Activated CD8-positive, alpha-beta memory T cell treated with anti-CD3 and anti-CD28 coated beads, Interleukin-2, amount 10 ng/mL, durations not matched to agents 7 days and 5 days (primary cell): ENCODE measurements around the gene CBLN3. TPM values are rescaled to one million over a fixed set of nuclear protein-coding genes. Genes with fewer than 3 reads are reported as not detected.

Experiments used
- ATAC-seq: fragments of 150-1000 bp; cut with Tn5 transposase; one replicate; pipeline ENCODE4 v1.10.0; 2021; ENCODE audit warnings: moderate library complexity
- CTCF ChIA-PET: fragments of 350-600 bp; sonication (Branson Sonifier 250); formaldehyde crosslinking; loops from one replicate; lab custom pipeline; 2021; ENCODE audit warnings: antibody characterized with exemption; lab: Charles Lee
- DNase-seq: peaks from one replicate; pipeline ENCODE4 v3.0.0-alpha.2; 2020
- H3K27ac Mint-ChIP-seq: one replicate; pipeline ENCODE4 v1.8.0; 2021; ENCODE audit warnings: mild to moderate bottlenecking, mixed read lengths
- H3K27me3 Mint-ChIP-seq: one replicate; pipeline ENCODE4 v1.8.0; 2021; ENCODE audit warnings: mixed read lengths
- H3K36me3 Mint-ChIP-seq: one replicate; pipeline ENCODE4 v1.8.0; 2021; ENCODE audit warnings: mild to moderate bottlenecking, mixed read lengths
- H3K4me1 Mint-ChIP-seq: one replicate; pipeline ENCODE4 v1.8.0; 2021; ENCODE audit warnings: mixed read lengths
- H3K4me3 Mint-ChIP-seq: one replicate; pipeline ENCODE4 v1.8.0; 2021; ENCODE audit warnings: mild to moderate bottlenecking, moderate library complexity, mixed read lengths
- H3K9me3 Mint-ChIP-seq: one replicate; pipeline ENCODE4 v1.8.0; 2022; ENCODE audit warnings: low read depth, mixed read lengths
- total RNA-seq, 2 experiments: library from RNA; stranded (reverse); gene quantifications; one replicate each; pipeline ENCODE4 v1.2.3, GENCODE V29; 2021

The CBLN3 gene
- total RNA-seq, 2 experiments from 2014 or later: 5.0 to 7.1 TPM

DNA sequence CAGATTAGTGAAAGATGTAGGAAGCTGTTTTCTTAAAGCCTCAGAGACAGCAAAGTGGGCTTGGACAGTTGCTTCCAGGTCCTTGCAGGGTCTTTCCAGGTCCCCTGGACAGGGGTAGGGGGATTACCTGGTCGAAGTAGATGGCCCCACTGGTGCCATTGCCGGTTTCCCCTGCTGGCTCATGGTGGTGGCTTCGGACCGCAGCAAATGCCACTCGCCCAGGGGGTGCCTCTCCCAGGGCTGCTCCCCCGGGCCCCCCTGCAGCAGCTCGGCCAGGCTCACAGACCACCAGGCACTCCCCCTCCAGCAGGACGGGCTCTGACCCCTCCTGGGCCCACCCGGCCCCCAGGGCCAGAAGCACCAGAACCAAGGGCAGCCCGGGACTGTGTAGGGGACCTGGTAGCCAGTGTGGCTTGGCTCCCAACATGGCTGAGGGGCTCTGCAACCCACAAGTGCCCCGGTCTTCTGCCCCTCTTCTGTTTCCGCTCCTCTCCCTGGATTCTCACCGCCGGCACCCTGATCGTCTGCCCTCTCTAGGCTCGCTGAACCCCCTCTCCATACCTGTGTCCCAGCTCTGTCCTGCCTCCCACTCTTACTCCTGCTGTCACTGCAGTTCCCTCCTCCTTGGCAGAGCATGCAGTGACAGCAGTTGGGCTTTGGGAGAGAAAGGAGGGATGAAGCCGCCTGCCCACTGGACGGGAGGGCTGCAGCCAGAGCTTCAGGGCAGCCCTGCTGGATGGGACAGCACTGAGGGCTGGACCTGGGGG is 657 bp downstream of the CBLN3 start:
- no peak for DNase-seq
- peaks cover 21% of the 10 kb centered on the region for H3K36me3 Mint-ChIP-seq
- H3K4me1 Mint-ChIP-seq: peaks cover 58% of the 10 kb centered on the region
- no peak for ATAC-seq
- H3K9me3 Mint-ChIP-seq: no peaks in the 10 kb centered on the region
- H3K27ac Mint-ChIP-seq: peak overlapping the region; percentile 97
- peak overlapping the region; percentile 77 for H3K4me3 Mint-ChIP-seq
- CTCF ChIA-PET: interaction anchor here (0.9 to 16.8 kb wide), 3 partner anchors 8 to 119 kb away, joined by 3 to 854 read pairs (median 78); partner anchors contain the start of genes ADCY4, CIDEB, LTB4R and LTB4R2
- no peaks in the 10 kb centered on the region for H3K27me3 Mint-ChIP-seq

DNA sequence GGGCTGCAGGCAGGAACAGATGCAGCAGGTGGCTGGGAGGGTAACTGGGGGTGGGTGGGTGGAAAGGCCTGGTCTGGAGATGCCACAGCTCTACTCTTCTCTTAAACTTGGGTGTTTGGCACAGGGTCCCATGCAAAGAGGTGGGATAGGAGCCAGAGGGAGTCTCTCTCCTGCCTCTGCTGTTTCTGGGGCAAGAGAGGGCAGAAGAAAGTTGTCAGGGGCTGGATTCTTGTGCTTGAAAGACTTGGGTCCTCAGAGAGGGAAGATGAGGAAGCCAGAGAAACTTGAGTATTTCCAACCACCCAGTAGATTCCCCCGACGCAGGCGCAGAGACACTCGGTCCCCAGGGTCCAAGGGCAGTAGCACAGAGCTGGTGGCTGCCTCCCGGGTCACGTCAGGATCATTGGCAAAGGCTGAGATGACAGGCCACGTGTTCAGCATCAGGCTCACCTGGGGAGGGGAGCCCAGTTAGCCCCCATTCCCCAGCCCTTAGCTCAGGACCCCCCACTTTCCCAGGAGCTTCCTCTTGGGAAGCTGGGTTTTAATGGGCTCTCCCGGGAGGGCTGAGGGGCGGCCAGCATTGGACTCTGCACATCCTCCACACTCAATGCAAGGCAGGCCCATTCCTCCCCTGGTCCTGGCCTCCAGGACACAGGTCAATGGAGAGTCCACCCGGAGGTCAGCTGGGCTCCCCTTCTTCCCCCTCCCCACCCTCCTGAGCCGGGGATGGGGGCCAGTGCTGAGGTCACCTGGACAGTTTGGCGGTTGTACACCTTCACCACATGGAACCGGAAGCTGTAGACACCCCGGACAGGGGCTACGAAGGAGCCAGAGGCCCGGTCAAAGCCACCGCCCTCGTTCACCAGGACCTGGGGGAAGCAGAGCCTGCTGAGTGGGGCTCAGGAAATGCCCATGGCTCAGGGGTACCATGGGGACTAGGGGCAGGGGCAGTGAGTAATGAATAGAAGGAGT is 1.6 kb downstream of the CBLN3 start:
- CTCF ChIA-PET: interaction anchor here (0.9 to 16.8 kb wide), 2 partner anchors 9 to 98 kb away, joined by 3 to 854 read pairs; partner anchors contain the start of genes ADCY4 and RIPK3
- Mint-ChIP-seq H3K36me3 (peaks cover 13% of the 10 kb centered on the region), H3K27ac (peak overlapping the region; percentile 56), H3K9me3 (no peaks in the 10 kb centered on the region), H3K27me3 (no peaks in the 10 kb centered on the region), H3K4me3 (no peak overlapping the region), H3K4me1 (peaks cover 49% of the 10 kb centered on the region)
- ATAC-seq: no peak
- no peak for DNase-seq

DNA sequence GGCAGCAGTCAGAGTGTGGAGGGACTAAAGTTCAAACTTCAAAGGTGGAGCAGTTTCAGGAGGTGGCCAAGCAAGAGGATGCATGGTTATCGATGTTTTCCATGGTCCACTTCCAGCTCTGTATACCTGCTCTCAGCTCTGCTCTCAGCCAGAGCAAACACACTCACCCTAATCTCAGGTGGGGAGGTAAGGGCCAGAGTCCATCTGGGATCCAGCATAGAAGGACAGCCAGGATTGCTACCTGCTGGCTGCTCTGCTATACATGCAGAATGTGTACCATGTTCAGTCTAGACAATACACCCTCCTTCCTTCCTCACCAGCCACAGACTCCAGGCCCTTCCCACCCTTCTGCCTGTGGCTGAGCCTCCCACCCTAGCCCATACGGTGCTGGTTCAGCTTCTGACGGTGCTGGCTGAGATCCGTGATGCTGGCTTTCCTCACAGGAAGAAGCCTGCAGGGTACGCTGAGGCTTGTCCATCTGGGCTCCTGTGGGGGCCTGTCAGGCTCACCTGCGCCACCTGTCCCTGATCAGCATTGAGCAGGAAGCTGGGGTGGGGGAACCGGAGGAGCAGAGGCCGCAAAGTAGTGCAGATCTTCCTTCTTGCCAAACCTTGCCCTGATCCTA is 2.4 kb downstream of the CBLN3 start:
- Mint-ChIP-seq H3K9me3 (no peaks in the 10 kb centered on the region), H3K4me3 (no peak overlapping the region), H3K36me3 (peaks cover 10% of the 10 kb centered on the region), H3K4me1 (peaks cover 46% of the 10 kb centered on the region), H3K27ac (peak overlapping the region; percentile 12), H3K27me3 (no peaks in the 10 kb centered on the region)
- ATAC-seq (no peak), DNase-seq (no peak)
- CTCF ChIA-PET: interaction anchor here (16.8 kb wide), 1 partner anchor 97 kb away, joined by 854 read pairs; the partner anchor contains the start of genes ADCY4 and RIPK3

DNA sequence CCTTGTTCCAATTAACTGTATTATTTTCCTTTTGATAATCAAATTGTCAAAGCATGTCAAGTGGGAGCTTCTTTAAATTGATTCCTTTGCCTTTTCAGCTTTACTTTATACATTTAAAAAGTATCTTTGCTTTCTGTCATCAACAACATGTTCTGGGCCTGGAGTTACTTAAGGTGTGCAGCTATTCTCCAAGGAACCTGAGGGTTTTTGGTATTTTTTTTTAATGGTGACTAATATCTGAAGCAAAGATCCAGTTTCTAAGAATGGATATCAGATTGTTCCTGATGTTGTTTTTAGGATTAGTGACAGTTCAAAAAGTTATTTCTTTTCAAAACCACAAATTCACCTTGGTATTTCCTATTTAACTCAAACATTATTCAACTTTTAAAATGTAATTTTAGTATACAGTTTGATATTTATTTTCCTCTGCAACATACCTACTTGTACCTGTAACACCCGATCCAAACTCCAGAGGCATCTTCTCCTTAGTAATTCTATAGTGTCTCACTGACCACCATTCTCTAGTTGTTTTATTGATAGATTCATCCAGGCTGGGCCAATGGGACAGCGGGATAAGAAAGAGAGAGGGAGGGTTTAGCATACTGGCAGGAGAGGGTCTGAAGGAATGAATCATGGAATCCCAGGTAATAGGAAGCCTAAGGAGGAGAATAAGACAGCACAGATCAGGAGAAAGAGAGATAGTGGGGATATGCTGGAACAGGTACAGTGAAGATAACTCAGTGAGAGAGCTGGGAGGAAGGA is 3.1 kb downstream of the CBLN3 start:
- ATAC-seq (no peak), DNase-seq (peak; percentile 12)
- Mint-ChIP-seq H3K4me1 (peaks cover 40% of the 10 kb centered on the region), H3K27me3 (no peaks in the 10 kb centered on the region), H3K36me3 (peaks cover 4% of the 10 kb centered on the region), H3K27ac (peak overlapping the region; percentile 82), H3K9me3 (no peaks in the 10 kb centered on the region), H3K4me3 (no peak overlapping the region)
- CTCF ChIA-PET: interaction anchor here (1.4 to 16.8 kb wide), 3 partner anchors 13 to 118 kb away, joined by 5 to 854 read pairs (median 6); partner anchors contain the start of genes ADCY4, CIDEB and RIPK3

DNA sequence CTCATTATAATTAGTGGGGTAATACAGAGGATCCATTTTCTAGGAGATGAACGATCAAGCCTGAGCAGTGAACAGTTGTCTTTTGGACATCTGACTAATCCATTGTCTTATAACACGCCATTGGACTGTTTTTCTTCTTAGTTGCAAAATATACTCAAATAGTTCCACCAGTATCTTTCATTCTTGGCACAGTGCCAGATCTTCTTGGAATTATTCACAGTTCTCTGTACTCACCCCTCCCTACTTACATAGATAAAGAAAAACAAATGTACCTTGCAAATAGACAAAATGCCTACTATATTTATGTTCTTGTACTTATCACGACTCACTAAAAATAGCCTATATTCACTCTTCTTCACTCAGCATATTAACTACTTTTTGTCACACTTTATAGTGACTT is 3.8 kb downstream of the CBLN3 start:
- Mint-ChIP-seq H3K36me3 (peaks cover 3% of the 10 kb centered on the region), H3K27ac (peak overlapping the region; percentile 82), H3K4me3 (no peak overlapping the region), H3K27me3 (no peaks in the 10 kb centered on the region), H3K9me3 (no peaks in the 10 kb centered on the region), H3K4me1 (peaks cover 35% of the 10 kb centered on the region)
- CTCF ChIA-PET: interaction anchor here (0.8 to 16.8 kb wide), 7 partner anchors 10 to 117 kb away, joined by 3 to 854 read pairs (median 4); partner anchors contain the start of genes ADCY4, CIDEB, LTB4R and RIPK3
- DNase-seq (peak; percentile 8), ATAC-seq (no peak)

DNA sequence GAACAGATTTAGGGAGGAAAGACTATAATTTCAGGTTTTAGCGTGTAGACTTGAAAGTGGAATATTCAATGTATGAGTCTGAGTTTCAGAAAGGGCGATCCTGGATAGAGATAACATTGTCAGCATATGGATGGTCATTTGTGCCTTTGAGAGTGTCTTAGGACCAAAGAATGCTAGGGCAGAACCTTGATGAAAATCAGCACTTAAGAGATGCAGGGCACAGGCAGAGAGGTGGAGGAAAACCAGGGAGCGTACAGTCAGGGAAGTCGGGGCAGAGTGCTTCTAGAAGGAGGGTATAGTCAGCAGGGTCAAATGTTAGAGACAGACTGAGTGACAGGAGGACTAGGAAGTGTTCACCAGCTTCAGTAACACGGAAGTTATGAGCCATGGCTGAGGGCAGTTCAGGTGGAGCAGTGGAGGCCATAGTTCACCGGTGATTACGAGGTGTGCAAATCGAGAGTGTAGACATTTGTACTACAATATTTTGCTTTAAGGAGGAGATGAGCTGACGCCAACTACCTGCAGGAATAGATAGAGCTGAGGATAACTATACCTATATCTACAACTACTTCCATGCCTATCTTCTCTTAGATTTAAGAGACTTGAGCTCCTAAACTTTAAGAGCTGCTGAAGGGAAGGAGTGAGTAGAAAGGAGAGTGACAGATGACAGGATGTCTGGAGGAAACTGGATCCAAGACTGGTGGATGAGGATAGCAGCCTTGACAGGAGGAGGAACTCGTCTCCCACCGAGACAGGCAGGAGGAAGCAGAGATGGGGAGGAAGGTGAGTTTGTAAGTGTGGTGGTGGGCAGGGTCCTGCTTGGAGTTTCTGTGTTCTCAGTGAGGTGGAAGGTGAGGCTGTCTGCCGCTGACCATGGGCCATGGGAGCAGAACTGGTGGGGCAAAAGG is 6.5 kb downstream of the CBLN3 start:
- Mint-ChIP-seq H3K4me3 (no peak overlapping the region), H3K36me3 (peaks cover 3% of the 10 kb centered on the region), H3K9me3 (no peaks in the 10 kb centered on the region), H3K27me3 (peaks cover 5% of the 10 kb centered on the region), H3K4me1 (peaks cover 28% of the 10 kb centered on the region), H3K27ac (no peak overlapping the region)
- peak; percentile 45 for ATAC-seq
- DNase-seq: no peak
- CTCF ChIA-PET: interaction anchor here (1.1 to 16.8 kb wide), 8 partner anchors 8 to 115 kb away, joined by 3 to 854 read pairs (median 6); partner anchors contain the start of genes ADCY4, CIDEB and RIPK3

DNA sequence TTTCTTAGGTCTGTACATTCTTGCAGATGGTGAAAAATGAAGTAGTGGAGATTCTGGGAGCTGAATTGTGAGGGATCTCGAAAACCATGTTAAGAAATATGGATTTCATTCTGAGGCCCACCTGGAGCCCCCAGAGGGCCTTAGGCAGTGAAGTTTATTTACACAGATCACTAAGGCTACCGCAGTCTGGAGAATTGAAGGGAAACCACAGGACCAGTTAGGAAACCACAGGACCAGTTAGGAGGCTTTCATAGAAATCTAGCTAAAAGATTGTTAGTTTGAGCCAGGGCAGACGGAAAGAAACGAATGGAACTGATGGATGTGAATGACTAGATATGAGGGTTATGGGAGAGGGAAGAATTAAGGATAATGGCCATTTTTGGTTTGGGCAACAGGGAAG is 7.2 kb downstream of the CBLN3 start:
- peaks cover 3% of the 10 kb centered on the region for H3K36me3 Mint-ChIP-seq
- CTCF ChIA-PET: interaction anchor here (0.7 to 16.8 kb wide), 7 partner anchors 9 to 114 kb away, joined by 3 to 854 read pairs (median 6); partner anchors contain the start of genes ADCY4, CIDEB and RIPK3

DNA sequence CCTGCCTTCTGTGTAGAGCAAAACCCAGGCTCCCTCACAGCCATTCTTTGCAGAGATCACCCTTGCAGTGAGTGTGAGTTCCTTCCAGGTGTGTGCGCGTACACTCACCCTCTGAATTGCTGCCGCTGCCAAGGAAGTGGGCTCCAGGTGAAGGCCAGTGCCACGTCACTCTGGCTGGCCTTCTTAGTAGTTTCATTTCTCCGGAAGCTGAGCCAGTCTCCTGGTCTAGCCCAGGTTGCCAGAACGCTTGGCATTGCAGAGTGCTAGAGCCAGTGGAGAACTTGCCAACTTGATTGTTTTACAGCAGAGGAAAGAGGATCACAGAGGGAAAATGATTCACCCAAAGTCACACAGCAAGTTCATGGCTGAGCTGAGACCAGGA is 11.0 kb downstream of the CBLN3 start:
- H3K27ac Mint-ChIP-seq: peak overlapping the region; percentile 24
- H3K27me3 Mint-ChIP-seq: peaks cover 5% of the 10 kb centered on the region
- ATAC-seq: no peak
- DNase-seq: no peak
- H3K4me3 Mint-ChIP-seq: no peak overlapping the region
- CTCF ChIA-PET: interaction anchor here (0.6 to 2.5 kb wide), 4 partner anchors 13 to 85 kb away, joined by 3 to 18 read pairs (median 10); partner anchors contain the start of gene ADCY4
- no peaks in the 10 kb centered on the region for H3K4me1 Mint-ChIP-seq
- H3K9me3 Mint-ChIP-seq: no peaks in the 10 kb centered on the region
- H3K36me3 Mint-ChIP-seq: no peaks in the 10 kb centered on the region

More for the DNA sequence above, 7.2 kb downstream of the CBLN3 start:
- Mint-ChIP-seq H3K9me3 (no peaks in the 10 kb centered on the region), H3K4me1 (peaks cover 26% of the 10 kb centered on the region), H3K27ac (no peak overlapping the region), H3K27me3 (peaks cover 5% of the 10 kb centered on the region), H3K4me3 (no peak overlapping the region)
- DNase-seq (no peak), ATAC-seq (peak; percentile 28)

DNA sequence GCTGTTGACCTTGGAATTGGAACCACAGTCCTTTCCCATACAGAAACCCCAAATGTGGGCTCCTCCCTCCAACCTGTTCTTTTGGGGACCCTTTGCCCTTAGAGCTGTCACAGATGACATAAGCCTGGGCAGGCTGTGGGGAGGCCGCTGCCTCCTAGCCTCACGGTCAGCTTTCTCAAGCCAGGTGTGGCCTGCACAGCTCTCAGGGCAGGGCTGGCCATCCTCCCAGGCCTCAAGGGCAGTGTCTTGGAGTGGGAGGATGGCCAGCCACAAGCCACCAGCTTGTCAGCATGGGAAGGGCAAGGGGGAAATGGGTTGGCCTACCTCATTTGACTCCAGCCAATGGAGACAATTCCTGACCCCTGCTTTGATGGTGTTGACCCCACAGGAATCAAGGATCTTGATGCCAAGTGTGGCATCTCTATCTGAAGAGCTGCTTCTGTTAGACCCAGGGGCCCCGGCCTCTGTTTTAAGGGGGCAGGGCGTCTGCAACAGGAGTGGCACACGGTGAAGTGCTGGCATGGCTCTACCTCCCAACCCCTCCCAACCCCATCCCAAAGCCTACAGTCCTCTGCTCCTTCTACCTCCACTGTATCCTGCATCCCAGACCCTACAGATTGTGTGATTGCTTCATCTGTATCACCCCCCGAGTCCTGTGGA is 11.5 kb downstream of the CBLN3 start:
- no peaks in the 10 kb centered on the region for H3K36me3 Mint-ChIP-seq
- no peak overlapping the region for H3K4me3 Mint-ChIP-seq
- H3K27me3 Mint-ChIP-seq: peaks cover 5% of the 10 kb centered on the region
- H3K9me3 Mint-ChIP-seq: no peaks in the 10 kb centered on the region
- no peaks in the 10 kb centered on the region for H3K4me1 Mint-ChIP-seq
- no peak for ATAC-seq
- DNase-seq: no peak
- CTCF ChIA-PET: interaction anchor here (1.0 to 2.5 kb wide), 3 partner anchors 13 to 84 kb away, joined by 5 to 18 read pairs (median 17); partner anchors contain the start of gene ADCY4
- H3K27ac Mint-ChIP-seq: peak overlapping the region; percentile 24

DNA sequence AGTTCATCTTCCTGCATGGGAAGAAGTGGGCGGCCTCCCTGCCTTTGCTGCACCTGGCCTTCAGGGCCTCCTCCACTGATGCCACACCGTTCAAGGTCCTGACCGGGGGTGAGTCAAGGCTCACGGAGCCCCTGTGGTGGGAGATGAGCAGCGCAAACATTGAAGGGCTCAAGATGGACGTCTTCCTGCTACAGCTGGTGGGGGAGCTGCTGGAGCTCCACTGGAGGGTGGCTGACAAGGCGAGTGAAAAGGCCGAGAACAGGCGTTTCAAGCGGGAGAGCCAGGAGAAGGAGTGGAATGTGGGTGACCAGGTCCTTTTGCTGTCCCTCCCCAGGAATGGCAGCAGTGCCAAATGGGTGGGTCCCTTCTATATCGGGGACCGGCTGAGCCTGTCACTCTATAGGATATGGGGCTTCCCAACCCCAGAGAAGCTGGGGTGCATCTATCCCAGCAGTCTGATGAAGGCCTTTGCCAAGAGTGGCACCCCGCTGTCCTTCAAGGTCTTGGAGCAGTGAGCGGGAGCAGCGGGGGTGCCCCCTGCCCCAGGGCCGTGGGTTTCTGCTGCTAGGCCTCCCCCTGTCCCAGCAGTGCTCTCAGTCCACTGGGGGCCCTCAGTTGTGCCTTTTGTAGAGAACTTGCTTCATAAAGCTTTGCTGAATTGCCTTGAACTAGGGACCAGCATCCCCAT is 12.4 kb downstream of the CBLN3 start:
- ATAC-seq (no peak), DNase-seq (no peak)
- H3K4me1 Mint-ChIP-seq: no peaks in the 10 kb centered on the region
- H3K27ac Mint-ChIP-seq: no peak overlapping the region
- no peak overlapping the region for H3K4me3 Mint-ChIP-seq
- CTCF ChIA-PET: interaction anchor here (1.0 kb wide), 1 partner anchor 84 kb away, joined by 5 read pairs; no protein-coding TSS in a partner anchor
- no peaks in the 10 kb centered on the region for H3K36me3 Mint-ChIP-seq
- no peaks in the 10 kb centered on the region for H3K9me3 Mint-ChIP-seq
- peaks cover 5% of the 10 kb centered on the region for H3K27me3 Mint-ChIP-seq
